ENCODE data around the gene WNT5B. TPM values are rescaled to one million over a fixed set of nuclear protein-coding genes. Genes with fewer than 3 reads are reported as not detected.

WNT5B gene
- total and polyA plus RNA-seq, 9 of the 15 experiments (the other 6 are each of a cell fraction or from before 2014, with no cell fraction given) = 0.42 to 16.8 (median 5.4) TPM

DNA sequence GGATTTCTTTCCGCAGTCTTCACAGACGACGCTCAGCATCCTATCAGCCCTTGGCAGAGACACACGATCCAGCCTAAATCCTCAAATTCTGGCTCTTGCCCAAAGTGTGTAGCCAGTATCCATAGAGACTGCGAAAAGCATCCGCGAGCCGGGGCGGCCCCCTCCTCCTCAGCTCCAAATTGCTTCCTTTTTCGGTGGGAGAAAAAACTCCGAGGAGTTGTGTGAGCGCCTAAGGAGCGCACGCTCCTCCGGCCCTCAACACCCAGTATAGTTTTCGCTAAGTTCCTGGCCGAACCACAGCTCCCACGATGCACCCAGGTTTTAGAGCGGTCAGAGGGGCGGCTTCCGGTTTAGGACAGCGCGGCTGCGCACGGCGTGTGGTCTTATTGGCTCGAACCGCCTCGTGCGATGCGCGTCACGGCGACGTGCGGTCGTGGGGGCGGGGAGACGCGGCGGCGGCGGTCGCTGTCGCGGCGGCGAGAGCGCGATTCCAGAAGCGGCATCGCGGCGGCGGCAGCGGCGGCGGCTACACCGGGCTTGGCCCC is 61.6 kb downstream of the WNT5B start, which contains the start of gene ADIPOR2 (continued):
- TF ChIP-seq, protein P1, sequence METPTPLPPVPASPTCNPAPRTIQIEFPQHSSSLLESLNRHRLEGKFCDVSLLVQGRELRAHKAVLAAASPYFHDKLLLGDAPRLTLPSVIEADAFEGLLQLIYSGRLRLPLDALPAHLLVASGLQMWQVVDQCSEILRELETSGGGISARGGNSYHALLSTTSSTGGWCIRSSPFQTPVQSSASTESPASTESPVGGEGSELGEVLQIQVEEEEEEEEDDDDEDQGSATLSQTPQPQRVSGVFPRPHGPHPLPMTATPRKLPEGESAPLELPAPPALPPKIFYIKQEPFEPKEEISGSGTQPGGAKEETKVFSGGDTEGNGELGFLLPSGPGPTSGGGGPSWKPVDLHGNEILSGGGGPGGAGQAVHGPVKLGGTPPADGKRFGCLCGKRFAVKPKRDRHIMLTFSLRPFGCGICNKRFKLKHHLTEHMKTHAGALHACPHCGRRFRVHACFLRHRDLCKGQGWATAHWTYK (CRISPR knock-in tag; IDR thresholded peaks at IDR 0.05) = no peak
- TF ChIP-seq, protein P2, sequence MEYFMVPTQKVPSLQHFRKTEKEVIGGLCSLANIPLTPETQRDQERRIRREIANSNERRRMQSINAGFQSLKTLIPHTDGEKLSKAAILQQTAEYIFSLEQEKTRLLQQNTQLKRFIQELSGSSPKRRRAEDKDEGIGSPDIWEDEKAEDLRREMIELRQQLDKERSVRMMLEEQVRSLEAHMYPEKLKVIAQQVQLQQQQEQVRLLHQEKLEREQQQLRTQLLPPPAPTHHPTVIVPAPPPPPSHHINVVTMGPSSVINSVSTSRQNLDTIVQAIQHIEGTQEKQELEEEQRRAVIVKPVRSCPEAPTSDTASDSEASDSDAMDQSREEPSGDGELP (CRISPR knock-in tag; IDR thresholded peaks at IDR 0.05; ENCODE audit: borderline replicate concordance) = peak; percentile 48; the same call in 1 of the 2 replicates
- TF ChIP-seq NONO (IDR thresholded peaks at IDR 0.05; ENCODE audit: low read depth in 2 of 2, low read length in 1 of 2) = no peak; a peak in 1 of 4 replicates
- no peak for TF ChIP-seq GATA2 (CRISPR knock-in tag; IDR thresholded peaks at IDR 0.05)
- TF ChIP-seq, protein P3, sequence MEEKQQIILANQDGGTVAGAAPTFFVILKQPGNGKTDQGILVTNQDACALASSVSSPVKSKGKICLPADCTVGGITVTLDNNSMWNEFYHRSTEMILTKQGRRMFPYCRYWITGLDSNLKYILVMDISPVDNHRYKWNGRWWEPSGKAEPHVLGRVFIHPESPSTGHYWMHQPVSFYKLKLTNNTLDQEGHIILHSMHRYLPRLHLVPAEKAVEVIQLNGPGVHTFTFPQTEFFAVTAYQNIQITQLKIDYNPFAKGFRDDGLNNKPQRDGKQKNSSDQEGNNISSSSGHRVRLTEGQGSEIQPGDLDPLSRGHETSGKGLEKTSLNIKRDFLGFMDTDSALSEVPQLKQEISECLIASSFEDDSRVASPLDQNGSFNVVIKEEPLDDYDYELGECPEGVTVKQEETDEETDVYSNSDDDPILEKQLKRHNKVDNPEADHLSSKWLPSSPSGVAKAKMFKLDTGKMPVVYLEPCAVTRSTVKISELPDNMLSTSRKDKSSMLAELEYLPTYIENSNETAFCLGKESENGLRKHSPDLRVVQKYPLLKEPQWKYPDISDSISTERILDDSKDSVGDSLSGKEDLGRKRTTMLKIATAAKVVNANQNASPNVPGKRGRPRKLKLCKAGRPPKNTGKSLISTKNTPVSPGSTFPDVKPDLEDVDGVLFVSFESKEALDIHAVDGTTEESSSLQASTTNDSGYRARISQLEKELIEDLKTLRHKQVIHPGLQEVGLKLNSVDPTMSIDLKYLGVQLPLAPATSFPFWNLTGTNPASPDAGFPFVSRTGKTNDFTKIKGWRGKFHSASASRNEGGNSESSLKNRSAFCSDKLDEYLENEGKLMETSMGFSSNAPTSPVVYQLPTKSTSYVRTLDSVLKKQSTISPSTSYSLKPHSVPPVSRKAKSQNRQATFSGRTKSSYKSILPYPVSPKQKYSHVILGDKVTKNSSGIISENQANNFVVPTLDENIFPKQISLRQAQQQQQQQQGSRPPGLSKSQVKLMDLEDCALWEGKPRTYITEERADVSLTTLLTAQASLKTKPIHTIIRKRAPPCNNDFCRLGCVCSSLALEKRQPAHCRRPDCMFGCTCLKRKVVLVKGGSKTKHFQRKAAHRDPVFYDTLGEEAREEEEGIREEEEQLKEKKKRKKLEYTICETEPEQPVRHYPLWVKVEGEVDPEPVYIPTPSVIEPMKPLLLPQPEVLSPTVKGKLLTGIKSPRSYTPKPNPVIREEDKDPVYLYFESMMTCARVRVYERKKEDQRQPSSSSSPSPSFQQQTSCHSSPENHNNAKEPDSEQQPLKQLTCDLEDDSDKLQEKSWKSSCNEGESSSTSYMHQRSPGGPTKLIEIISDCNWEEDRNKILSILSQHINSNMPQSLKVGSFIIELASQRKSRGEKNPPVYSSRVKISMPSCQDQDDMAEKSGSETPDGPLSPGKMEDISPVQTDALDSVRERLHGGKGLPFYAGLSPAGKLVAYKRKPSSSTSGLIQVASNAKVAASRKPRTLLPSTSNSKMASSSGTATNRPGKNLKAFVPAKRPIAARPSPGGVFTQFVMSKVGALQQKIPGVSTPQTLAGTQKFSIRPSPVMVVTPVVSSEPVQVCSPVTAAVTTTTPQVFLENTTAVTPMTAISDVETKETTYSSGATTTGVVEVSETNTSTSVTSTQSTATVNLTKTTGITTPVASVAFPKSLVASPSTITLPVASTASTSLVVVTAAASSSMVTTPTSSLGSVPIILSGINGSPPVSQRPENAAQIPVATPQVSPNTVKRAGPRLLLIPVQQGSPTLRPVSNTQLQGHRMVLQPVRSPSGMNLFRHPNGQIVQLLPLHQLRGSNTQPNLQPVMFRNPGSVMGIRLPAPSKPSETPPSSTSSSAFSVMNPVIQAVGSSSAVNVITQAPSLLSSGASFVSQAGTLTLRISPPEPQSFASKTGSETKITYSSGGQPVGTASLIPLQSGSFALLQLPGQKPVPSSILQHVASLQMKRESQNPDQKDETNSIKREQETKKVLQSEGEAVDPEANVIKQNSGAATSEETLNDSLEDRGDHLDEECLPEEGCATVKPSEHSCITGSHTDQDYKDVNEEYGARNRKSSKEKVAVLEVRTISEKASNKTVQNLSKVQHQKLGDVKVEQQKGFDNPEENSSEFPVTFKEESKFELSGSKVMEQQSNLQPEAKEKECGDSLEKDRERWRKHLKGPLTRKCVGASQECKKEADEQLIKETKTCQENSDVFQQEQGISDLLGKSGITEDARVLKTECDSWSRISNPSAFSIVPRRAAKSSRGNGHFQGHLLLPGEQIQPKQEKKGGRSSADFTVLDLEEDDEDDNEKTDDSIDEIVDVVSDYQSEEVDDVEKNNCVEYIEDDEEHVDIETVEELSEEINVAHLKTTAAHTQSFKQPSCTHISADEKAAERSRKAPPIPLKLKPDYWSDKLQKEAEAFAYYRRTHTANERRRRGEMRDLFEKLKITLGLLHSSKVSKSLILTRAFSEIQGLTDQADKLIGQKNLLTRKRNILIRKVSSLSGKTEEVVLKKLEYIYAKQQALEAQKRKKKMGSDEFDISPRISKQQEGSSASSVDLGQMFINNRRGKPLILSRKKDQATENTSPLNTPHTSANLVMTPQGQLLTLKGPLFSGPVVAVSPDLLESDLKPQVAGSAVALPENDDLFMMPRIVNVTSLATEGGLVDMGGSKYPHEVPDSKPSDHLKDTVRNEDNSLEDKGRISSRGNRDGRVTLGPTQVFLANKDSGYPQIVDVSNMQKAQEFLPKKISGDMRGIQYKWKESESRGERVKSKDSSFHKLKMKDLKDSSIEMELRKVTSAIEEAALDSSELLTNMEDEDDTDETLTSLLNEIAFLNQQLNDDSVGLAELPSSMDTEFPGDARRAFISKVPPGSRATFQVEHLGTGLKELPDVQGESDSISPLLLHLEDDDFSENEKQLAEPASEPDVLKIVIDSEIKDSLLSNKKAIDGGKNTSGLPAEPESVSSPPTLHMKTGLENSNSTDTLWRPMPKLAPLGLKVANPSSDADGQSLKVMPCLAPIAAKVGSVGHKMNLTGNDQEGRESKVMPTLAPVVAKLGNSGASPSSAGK (IDR thresholded peaks at IDR 0.05) = peak; percentile 82
- TF ChIP-seq, protein P4, sequence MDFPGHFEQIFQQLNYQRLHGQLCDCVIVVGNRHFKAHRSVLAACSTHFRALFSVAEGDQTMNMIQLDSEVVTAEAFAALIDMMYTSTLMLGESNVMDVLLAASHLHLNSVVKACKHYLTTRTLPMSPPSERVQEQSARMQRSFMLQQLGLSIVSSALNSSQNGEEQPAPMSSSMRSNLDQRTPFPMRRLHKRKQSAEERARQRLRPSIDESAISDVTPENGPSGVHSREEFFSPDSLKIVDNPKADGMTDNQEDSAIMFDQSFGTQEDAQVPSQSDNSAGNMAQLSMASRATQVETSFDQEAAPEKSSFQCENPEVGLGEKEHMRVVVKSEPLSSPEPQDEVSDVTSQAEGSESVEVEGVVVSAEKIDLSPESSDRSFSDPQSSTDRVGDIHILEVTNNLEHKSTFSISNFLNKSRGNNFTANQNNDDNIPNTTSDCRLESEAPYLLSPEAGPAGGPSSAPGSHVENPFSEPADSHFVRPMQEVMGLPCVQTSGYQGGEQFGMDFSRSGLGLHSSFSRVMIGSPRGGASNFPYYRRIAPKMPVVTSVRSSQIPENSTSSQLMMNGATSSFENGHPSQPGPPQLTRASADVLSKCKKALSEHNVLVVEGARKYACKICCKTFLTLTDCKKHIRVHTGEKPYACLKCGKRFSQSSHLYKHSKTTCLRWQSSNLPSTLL (IDR thresholded peaks at IDR 0.05) = no peak
- TF ChIP-seq DDX20 (tag; IDR thresholded peaks at IDR 0.05; ENCODE audit: low read depth) = no peak
- TF ChIP-seq SMAD1 (IDR thresholded peaks at IDR 0.05; ENCODE audit: low read depth, low read length, partially characterized antibody) = peak; percentile 32
- no peak for TF ChIP-seq KLF13 (tag; IDR thresholded peaks at IDR 0.05; ENCODE audit: borderline replicate concordance, low read depth)
- no peak for TF ChIP-seq RBM14 (IDR thresholded peaks at IDR 0.05; ENCODE audit: borderline replicate concordance, insufficient read depth, low read depth, low read length)
- peak; percentile 67 for TF ChIP-seq CHD2 (IDR thresholded peaks at IDR 0.05; ENCODE audit: low read depth, low read length)

All from K562 (cell line).